NB4 (cell line): Measurements from ENCODE around the gene FUBP3.

Source experiments
- CTCF ChIP-seq: IDR thresholded peaks from one replicate; pipeline ENCODE4 v1.5.1; 2012; ENCODE audit warnings: low read depth, low read length
- MAX ChIP-seq: IDR thresholded peaks from 2 replicates; pipeline ENCODE4 v1.6.1; 2011; ENCODE audit warnings: low read depth, low read length
- POLR2A ChIP-seq: IDR thresholded peaks from 2 replicates; pipeline ENCODE4 v1.6.1; 2011; ENCODE audit warnings: mild to moderate bottlenecking; ENCODE audit not compliant: insufficient read length; ENCODE audit errors: extremely low read depth

- TF ChIP-seq POLR2A (no peak), CTCF (no peak), MAX (no peak)
Observed at GRCh38 chr9:130661451-130662098, 82.2 kb downstream of the FUBP3 start.
